Small intestine (tissue), 7 donors: ENCODE measurements around the gene ABHD15. TPM values are rescaled to one million over a fixed set of nuclear protein-coding genes. Genes with fewer than 3 reads are reported as not detected.
"Not testable (repeated sequence)": the region's sequence is repeated elsewhere in the genome, so short reads cannot be mapped to it uniquely, and the experiment has no call there.

Experiments used
- DNase-seq, 2 donors: peaks; one replicate each; pipeline versions ENCODE4 v3.0.0 to v3.0.0-alpha.2; 2013
- FAIRE-seq: peaks from 2 replicates; lab custom pipeline; 2012; peaks lifted over from hg19 to GRCh38; lab: Jason Lieb, UNC
- H3K27ac ChIP-seq, 3 donors: one replicate each; pipeline ENCODE4 v1.5.1; 2013; ENCODE audit warnings: low read length in 2 of 3, mild to moderate bottlenecking in 2 of 3, control low read depth in 1 of 3, inconsistent platforms in 1 of 3, low read depth in 1 of 3, moderate library complexity in 1 of 3
- H3K27me3 ChIP-seq, 3 donors: one replicate each; pipeline ENCODE4 v1.6.1; 2013; ENCODE audit warnings: low read length in 3 of 3, inconsistent platforms in 1 of 3; ENCODE audit not compliant: control insufficient read depth in 3 of 3, insufficient read depth in 3 of 3
- H3K36me3 ChIP-seq, 3 donors: one replicate each; pipeline ENCODE4 v1.6.1; 2013; ENCODE audit warnings: low read length in 3 of 3, inconsistent platforms in 1 of 3, low read depth in 1 of 3, mild to moderate bottlenecking in 1 of 3, moderate library complexity in 1 of 3; ENCODE audit not compliant: control insufficient read depth in 3 of 3, insufficient read depth in 2 of 3
- H3K4me1 ChIP-seq, 3 donors: one replicate each; pipeline ENCODE4 v1.6.1; 2013; ENCODE audit warnings: low read length in 2 of 3, inconsistent platforms in 1 of 3, low read depth in 1 of 3, mild to moderate bottlenecking in 1 of 3, moderate library complexity in 1 of 3; ENCODE audit not compliant: control insufficient read depth in 3 of 3, insufficient read depth in 2 of 3
- H3K4me3 ChIP-seq, 3 donors: one replicate each; pipeline ENCODE4 v1.5.1; 2013; ENCODE audit warnings: low read length in 3 of 3, control low read depth in 1 of 3, inconsistent platforms in 1 of 3, low read depth in 1 of 3, mild to moderate bottlenecking in 1 of 3, moderate library complexity in 1 of 3
- H3K9me3 ChIP-seq, 2 donors: one replicate each; pipeline ENCODE4 v1.6.1; 2013; ENCODE audit warnings: low read depth in 1 of 2, low read length in 1 of 2; ENCODE audit not compliant: control insufficient read depth in 2 of 2, insufficient read depth in 1 of 2
- WGBS, 3 donors: extraction: QIAGEN DNeasy Blood & Tissue Kit; methylation state at CpG; one replicate each; pipeline ENCODE4 v1.1.7; 2013; 5-methylcytosine and 5-hydroxymethylcytosine counted together
- polyA plus RNA-seq, 4 donors: library from polyadenylated mRNA; stranded (reverse) in 3 of 4; unstranded in 1 of 4; fragments of 200-250 nt in 3 of 4; fragments of 120-200 nt in 1 of 4; gene quantifications; one replicate each; pipeline versions ENCODE4 v1.2.1 to v1.2.3, GENCODE V29; 2013
- donor health status: healthy with polysubstance abuse.
- donor health status: control.
- donor health status: control.
- donor health status: Bipolar disorder and iron deficiency.
- donor health status: healthy.

ABHD15 gene
- polyA plus RNA-seq, 4 donors = 6.5 to 27.0 (median 9.0) TPM

DNA sequence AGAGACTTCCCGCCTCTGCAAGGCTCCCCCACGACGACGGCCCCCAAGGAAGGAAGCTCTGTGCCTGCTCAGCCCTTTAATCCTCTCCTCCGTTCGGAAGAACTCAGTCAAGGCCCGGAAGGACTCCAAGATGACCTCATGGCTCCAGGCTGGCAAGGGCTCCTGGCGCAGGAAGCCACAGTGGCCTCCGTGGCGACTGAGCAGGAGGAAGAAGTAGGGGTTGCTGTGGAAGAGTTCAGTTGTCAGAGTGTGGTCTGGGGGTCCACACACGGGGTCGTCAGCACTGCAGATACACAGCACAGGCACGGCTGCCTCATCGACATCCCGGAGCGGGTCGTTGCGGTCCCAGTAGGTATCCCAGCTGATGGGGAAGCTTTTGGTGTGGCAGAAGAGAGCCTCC, 4.2 kb downstream of the ABHD15 start:
- Histone ChIP-seq H3K36me3 (peaks cover 0 to 31% (median 9%) of the 10 kb centered on the region in 3 donors), H3K4me3 (no peak overlapping the region), H3K27me3 (peaks cover 0 to 8% (median 0%) of the 10 kb centered on the region in 3 donors), H3K27ac (peak overlapping the region in 2 of 3 donors; percentile 6 to 41), H3K4me1 (peaks cover under 1 to 30% (median 6%) of the 10 kb centered on the region in 3 donors), H3K9me3 (no peaks in the 10 kb centered on the region)
- 85 to 91% (median 87%) methylated on average over 18 of the region's 18 CpGs for WGBS, 3 donors
- DNase-seq (no peak), FAIRE-seq (no peak)

DNA sequence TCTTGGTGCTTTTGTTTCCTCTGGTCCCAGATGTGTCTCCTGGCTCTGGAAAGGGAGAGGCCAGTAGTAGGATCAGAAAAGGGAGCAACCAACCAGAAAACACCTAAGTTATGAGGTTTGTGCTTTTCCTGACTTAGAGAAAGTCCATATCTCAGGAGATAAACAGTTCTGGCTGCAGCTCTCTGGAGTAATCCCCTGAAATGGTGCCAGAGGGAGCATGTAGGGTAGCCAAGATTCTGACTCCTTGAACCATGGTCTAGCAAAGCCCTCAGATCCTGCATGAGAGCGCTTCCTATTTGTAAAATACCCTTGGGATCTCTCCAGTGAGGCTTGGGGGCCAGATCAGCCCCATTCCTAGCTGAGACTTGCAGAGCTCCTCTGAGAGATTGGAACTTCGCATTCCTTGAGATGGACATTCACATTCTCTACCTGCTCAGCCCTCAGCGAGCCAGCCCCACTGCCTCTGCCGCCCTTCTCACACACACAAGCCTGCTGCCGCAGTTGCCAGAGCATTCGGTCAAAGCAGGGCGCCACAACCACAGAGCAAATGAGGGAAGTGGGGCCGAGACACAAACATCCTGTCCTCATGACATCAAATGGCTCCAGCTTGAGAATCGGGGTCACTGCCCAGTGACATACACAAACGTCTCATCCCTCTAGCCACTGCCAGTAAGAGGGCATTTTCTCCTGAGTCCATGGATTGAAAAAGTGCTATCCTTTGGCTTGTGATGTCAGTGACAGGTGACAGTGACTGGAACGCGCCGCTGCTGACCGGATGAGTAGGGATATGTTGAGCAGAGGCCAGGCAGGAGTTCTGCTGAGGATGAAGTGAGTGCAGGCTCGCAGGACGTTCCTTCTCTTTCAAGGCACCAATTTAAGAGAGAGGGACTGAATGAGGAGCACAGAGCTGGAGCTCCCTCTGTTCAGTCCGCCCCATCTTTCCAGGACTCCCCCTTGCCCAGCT, 5.0 kb downstream of the ABHD15 start:
- no peak for FAIRE-seq

GRCh38 chr17:29560316-29560715, 6.5 kb downstream of the ABHD15 start:
- Histone ChIP-seq H3K4me1 (peaks cover 2 to 31% (median 7%) of the 10 kb centered on the region in 3 donors), H3K4me3 (no peak overlapping the region), H3K27me3 (peaks cover 0 to under 1% (median 0%) of the 10 kb centered on the region in 3 donors), H3K27ac (peak overlapping the region in 1 of 3 donors; percentile 22), H3K36me3 (peaks cover 0 to 31% (median 9%) of the 10 kb centered on the region in 3 donors), H3K9me3 (no peaks in the 10 kb centered on the region)
- DNase-seq = no peak
- 74 to 92% (median 87%) methylated on average over 6 of the region's 6 CpGs for WGBS, 3 donors
- FAIRE-seq = no peak

More for the DNA sequence above, 5.0 kb downstream of the ABHD15 start:
- peaks cover 0 to 8% (median 0%) of the 10 kb centered on the region in 3 donors for H3K27me3 ChIP-seq
- H3K36me3 ChIP-seq = peaks cover 0 to 31% (median 9%) of the 10 kb centered on the region in 3 donors
- H3K4me3 ChIP-seq = no peak overlapping the region
- no peaks in the 10 kb centered on the region for H3K9me3 ChIP-seq
- peak in 1 of 2 donors; percentile 15 for DNase-seq
- H3K4me1 ChIP-seq = peaks cover 2 to 37% (median 6%) of the 10 kb centered on the region in 3 donors
- WGBS, 3 donors = 65 to 87% (median 78%) methylated on average over 17 of the region's 17 CpGs
- peak overlapping the region in 1 of 3 donors; percentile 41 for H3K27ac ChIP-seq

DNA sequence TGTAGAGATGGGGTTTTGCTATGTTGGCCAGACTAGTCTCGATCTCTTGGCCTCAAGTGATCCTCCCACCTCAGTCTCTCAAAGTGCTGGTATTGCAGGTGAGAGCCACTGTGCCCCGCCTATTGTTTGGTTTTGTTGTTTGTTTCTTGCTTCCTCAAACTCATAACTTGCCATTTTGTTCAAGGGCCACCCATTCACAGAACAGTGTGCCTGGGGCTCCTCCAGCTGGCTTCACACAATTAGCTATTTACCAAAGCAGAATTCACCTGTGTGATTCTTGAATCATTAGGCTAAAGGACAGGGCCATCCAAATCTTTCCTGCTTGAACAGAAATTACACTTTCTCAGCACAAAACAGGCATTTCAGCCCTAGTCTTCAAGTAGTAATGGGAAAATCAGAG, 7.2 kb downstream of the ABHD15 start:
- H3K36me3 ChIP-seq = peaks cover 0 to 27% (median 9%) of the 10 kb centered on the region in 3 donors
- H3K4me1 ChIP-seq = peaks cover 2 to 31% (median 6%) of the 10 kb centered on the region in 3 donors
- WGBS, 3 donors = 92 to 93% (median 93%) methylated on average over 2 of the region's 2 CpGs
- FAIRE-seq (no peak), DNase-seq (no peak)
- H3K27me3 ChIP-seq = no peaks in the 10 kb centered on the region
- H3K9me3 ChIP-seq = no peaks in the 10 kb centered on the region
- H3K4me3 ChIP-seq = no peak overlapping the region
- no peak overlapping the region for H3K27ac ChIP-seq

DNA sequence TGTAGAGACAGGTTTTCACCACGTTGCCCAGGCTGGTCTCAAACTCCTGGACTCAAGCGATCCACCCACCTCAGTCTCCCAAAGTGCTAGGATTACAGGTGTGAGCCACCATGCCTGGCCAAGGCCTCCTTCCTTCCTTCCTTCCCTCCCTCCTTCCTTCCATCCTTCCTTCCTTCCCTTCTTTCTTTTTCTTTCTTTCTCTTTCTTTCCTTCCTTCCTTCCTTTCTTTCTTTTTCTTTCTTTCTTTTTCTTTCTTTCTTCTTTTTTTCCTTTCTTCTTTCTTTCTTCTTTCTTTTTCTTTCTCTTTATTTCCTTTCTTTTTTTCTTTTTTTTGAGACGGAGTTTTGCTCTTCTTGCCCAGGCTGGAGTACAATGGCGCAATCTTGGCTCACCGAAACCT, 8.7 kb downstream of the ABHD15 start:
- H3K36me3 ChIP-seq = peaks cover 0 to 21% (median 9%) of the 10 kb centered on the region in 3 donors
- 94 to 95% (median 94%) methylated on average over 5 of the region's 5 CpGs for WGBS, 3 donors
- H3K9me3 ChIP-seq, FAIRE-seq, H3K4me3 ChIP-seq, H3K27ac ChIP-seq, DNase-seq, H3K27me3 ChIP-seq: not testable (repeated sequence)
- peaks cover 2 to 25% (median 6%) of the 10 kb centered on the region in 3 donors for H3K4me1 ChIP-seq

GRCh38 chr17:29557739-29558116, 9.1 kb downstream of the ABHD15 start:
- no peak for FAIRE-seq
- no peaks in the 10 kb centered on the region for H3K27me3 ChIP-seq
- peaks cover 2 to 25% (median 6%) of the 10 kb centered on the region in 3 donors for H3K4me1 ChIP-seq
- H3K36me3 ChIP-seq = peaks cover 0 to 17% (median 9%) of the 10 kb centered on the region in 3 donors
- DNase-seq = no peak
- H3K27ac ChIP-seq = no peak overlapping the region
- no peaks in the 10 kb centered on the region for H3K9me3 ChIP-seq
- no peak overlapping the region for H3K4me3 ChIP-seq

DNA sequence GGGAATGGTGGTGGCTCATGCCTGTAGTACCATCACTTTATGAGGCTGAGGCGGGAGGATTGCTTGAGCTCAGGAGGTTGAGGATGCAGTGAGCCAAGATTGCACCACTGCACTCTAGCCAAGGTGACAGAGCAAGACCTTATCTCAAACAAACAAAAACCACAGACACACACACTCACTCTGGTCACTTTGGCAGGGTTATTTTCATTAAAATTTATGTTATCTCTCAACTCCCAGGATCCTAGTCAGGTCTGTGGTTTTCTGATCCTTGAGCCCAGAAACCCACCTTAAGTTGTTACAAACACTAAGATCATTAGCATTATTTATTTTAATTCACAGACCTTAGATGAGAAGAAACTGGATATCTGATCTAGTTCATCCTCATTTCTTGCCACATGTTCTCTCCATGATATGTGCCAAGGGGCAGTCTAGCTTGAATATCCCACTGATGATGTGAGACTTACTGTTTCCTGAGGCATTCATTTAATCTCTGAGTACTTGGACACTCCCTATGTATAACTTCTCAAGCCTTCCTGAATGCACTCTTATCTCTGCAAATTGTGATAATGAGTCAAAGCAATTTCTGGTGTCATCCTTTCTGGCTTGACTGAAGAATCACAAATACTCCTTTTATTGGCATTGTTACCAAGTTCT, 9.6 kb downstream of the ABHD15 start:
- Histone ChIP-seq H3K9me3 (no peaks in the 10 kb centered on the region), H3K4me1 (peaks cover 2 to 22% (median 6%) of the 10 kb centered on the region in 3 donors), H3K27me3 (no peaks in the 10 kb centered on the region), H3K4me3 (no peak overlapping the region), H3K27ac (no peak overlapping the region), H3K36me3 (peaks cover 0 to 11% (median 5%) of the 10 kb centered on the region in 3 donors)
- DNase-seq (no peak), FAIRE-seq (no peak)
- WGBS, 3 donors = 82 to 93% (median 89%) methylated on average over 1 of the region's 1 CpG

DNA sequence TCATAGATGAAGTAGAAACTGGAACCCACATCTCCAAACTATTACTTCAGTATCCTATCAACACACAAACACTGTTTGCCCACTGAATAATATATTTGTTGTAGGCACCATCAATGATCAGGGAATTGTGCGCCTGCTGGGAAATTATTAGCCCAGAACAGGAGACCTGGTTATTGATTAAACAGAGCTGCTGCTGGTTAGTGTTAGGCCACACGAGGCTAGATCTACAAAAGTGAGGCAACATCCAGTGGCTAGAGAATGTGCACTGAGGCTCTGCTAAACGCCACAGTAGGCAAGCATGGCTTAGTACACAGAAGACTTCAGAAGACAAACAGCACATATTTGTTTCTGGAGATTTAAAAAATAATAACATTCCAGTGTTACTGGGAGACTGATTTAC, 11.0 kb downstream of the ABHD15 start:
- Histone ChIP-seq H3K4me3 (no peak overlapping the region), H3K9me3 (no peaks in the 10 kb centered on the region), H3K27ac (no peak overlapping the region), H3K36me3 (peaks cover 0 to 2% (median 0%) of the 10 kb centered on the region in 3 donors), H3K4me1 (peaks cover 2 to 18% (median 6%) of the 10 kb centered on the region in 3 donors), H3K27me3 (no peaks in the 10 kb centered on the region)
- DNase-seq (peak; percentile 78 to 79), FAIRE-seq (no peak)
- 20 to 56% (median 35%) methylated on average over 3 of the region's 3 CpGs for WGBS, 3 donors
